GM12878 (cell line): ENCODE data around the gene NKX2-2.

ENCODE experiments used
- CREM ChIP-seq: IDR thresholded peaks from 2 replicates; pipeline ENCODE4 v1.6.1; 2014; ENCODE audit warnings: antibody characterized with exemption, low read depth
- ZNF217 ChIP-seq: fragments of 450-650 bp; IDR thresholded peaks from 2 replicates; pipeline ENCODE4 v1.6.1; 2017; ENCODE audit warnings: antibody characterized with exemption, mild to moderate bottlenecking
- TF ChIP-seq, protein P1 (sequence below), 3 experiments: IDR thresholded peaks in 2 of 3; conservative IDR thresholded peaks in 1 of 3; 2 replicates each; pipeline ENCODE4 v1.5.1; 2011; ENCODE audit warnings: low read depth in 3 of 3, low read length in 3 of 3, mild to moderate bottlenecking in 3 of 3, control low read depth in 2 of 3, moderate library complexity in 2 of 3, inconsistent platforms in 1 of 3, mixed read lengths in 1 of 3; ENCODE audit not compliant: control insufficient read depth in 2 of 3, insufficient read depth in 1 of 3; ENCODE audit errors: extremely low read depth in 1 of 3

DNA sequence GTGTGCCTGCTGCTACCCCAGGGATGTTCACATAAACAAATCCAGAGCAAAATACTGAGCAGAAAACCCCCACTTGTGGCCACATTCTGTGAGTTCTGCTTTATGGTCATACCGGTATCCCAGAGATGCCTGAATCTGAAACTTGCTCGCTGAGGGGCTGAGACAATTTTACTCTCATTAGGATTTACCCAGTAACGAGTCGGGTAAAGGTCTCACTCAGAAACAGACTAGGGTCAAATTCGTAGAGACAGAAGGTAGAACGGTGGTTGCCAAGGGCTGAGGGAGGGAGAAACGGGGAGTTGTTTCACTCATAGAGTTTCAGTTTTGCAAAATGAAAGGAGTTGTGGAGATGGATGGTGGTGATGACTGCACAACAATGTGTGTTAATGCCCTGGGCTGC lies 45.4 kb upstream of the NKX2-2 start:
- TF ChIP-seq, protein P1, sequence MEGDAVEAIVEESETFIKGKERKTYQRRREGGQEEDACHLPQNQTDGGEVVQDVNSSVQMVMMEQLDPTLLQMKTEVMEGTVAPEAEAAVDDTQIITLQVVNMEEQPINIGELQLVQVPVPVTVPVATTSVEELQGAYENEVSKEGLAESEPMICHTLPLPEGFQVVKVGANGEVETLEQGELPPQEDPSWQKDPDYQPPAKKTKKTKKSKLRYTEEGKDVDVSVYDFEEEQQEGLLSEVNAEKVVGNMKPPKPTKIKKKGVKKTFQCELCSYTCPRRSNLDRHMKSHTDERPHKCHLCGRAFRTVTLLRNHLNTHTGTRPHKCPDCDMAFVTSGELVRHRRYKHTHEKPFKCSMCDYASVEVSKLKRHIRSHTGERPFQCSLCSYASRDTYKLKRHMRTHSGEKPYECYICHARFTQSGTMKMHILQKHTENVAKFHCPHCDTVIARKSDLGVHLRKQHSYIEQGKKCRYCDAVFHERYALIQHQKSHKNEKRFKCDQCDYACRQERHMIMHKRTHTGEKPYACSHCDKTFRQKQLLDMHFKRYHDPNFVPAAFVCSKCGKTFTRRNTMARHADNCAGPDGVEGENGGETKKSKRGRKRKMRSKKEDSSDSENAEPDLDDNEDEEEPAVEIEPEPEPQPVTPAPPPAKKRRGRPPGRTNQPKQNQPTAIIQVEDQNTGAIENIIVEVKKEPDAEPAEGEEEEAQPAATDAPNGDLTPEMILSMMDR (IDR thresholded peaks at IDR 0.05 in 2 of 3, conservative IDR thresholded peaks at IDR 0.05 in 1 of 3; ENCODE audit: control insufficient read depth in 2 of 3, extremely low read depth in 1 of 3, insufficient read depth in 1 of 3, low read depth in 3 of 3, low read length in 3 of 3), result no peak
- no peak for TF ChIP-seq ZNF217
- TF ChIP-seq CREM, result no peak
